Activated CD4-positive, alpha-beta memory T cell treated with anti-CD3 and anti-CD28 coated beads for 36 hours (primary cell): Measurements from ENCODE around the gene SALL3. TPM values are rescaled to one million over a fixed set of nuclear protein-coding genes. Genes with fewer than 3 reads are reported as not detected.

Experiments
- CTCF ChIA-PET: fragments of 350-600 bp; sonication (Branson Sonifier 250); formaldehyde crosslinking; loops from one replicate; lab custom pipeline; 2021; ENCODE audit warnings: antibody characterized with exemption, inconsistent platforms; lab: Charles Lee
- POLR2A ChIA-PET: fragments of 350-600 bp; sonication (Branson Sonifier 250); formaldehyde crosslinking; loops from one replicate; lab custom pipeline; 2021; ENCODE audit warnings: antibody characterized with exemption; lab: Charles Lee
- DNase-seq: peaks from one replicate; pipeline ENCODE4 v3.0.0-alpha.2; 2020
- H3K27ac Mint-ChIP-seq: one replicate; pipeline ENCODE4 v1.8.0; 2021; ENCODE audit warnings: mixed read lengths
- H3K27me3 Mint-ChIP-seq: one replicate; pipeline ENCODE4 v1.8.0; 2021; ENCODE audit warnings: mixed read lengths
- H3K36me3 Mint-ChIP-seq: one replicate; pipeline ENCODE4 v1.8.0; 2021; ENCODE audit warnings: mixed read lengths
- H3K4me1 Mint-ChIP-seq: one replicate; pipeline ENCODE4 v1.8.0; 2021; ENCODE audit warnings: low read depth, mixed read lengths
- H3K4me3 Mint-ChIP-seq: one replicate; pipeline ENCODE4 v1.8.0; 2021; ENCODE audit warnings: mild to moderate bottlenecking, mixed read lengths
- H3K9me3 Mint-ChIP-seq: one replicate; pipeline ENCODE4 v1.8.0; 2021; ENCODE audit warnings: mixed read lengths
- intact Hi-C: fragments of 100-400 bp; cut with micrococcal nuclease; formaldehyde crosslinking; loops from one replicate; pipeline ENCODE4 v1.15.1; 2023
- total RNA-seq, 2 experiments: library from RNA; stranded (reverse); gene quantifications; one replicate each; pipeline ENCODE4 v1.2.3, GENCODE V29; 2021

The SALL3 gene
- total RNA-seq, 2 experiments from 2014 or later, result not detected

- Mint-ChIP-seq H3K4me3 (no peak overlapping the region), H3K4me1 (peaks cover 6% of the 10 kb centered on the region), H3K9me3 (no peaks in the 10 kb centered on the region), H3K36me3 (peaks cover 4% of the 10 kb centered on the region), H3K27ac (no peak overlapping the region), H3K27me3 (peaks cover 60% of the 10 kb centered on the region)
- POLR2A ChIA-PET, result no interaction called here
- intact Hi-C loops, result loop anchor here (5.0 to 10.0 kb wide), 3 partner anchors 109 to 1731 kb away; no protein-coding TSS in a partner anchor
- CTCF ChIA-PET, result interaction anchor here (0.7 to 1.3 kb wide), 3 partner anchors 11 to 113 kb away, joined by 3 read pairs; no protein-coding TSS in a partner anchor
- peak; percentile 35 for DNase-seq
These were observed 6.4 kb downstream of the SALL3 start for GRCh38 chr18:78986018-78986481.

- Mint-ChIP-seq H3K4me3 (no peak overlapping the region), H3K4me1 (no peaks in the 10 kb centered on the region), H3K27me3 (peaks cover 21% of the 10 kb centered on the region), H3K27ac (no peak overlapping the region), H3K9me3 (no peaks in the 10 kb centered on the region), H3K36me3 (no peaks in the 10 kb centered on the region)
- CTCF ChIA-PET, result no interaction called here
- POLR2A ChIA-PET, result no interaction called here
- no peak for DNase-seq
- intact Hi-C loops, result no loop called here
These were observed 11.8 kb downstream of the SALL3 start for GRCh38 chr18:78991446-78991845.

- CTCF ChIA-PET, result no interaction called here
- peaks cover 16% of the 10 kb centered on the region for H3K27me3 Mint-ChIP-seq
These were observed 12.7 kb downstream of the SALL3 start for GRCh38 chr18:78992041-78993011.

GRCh38 chr18:78993014-78993926, 13.7 kb downstream of the SALL3 start:
- intact Hi-C loops, result no loop called here
- no peaks in the 10 kb centered on the region for H3K36me3 Mint-ChIP-seq
- peaks cover 9% of the 10 kb centered on the region for H3K27me3 Mint-ChIP-seq
- no peak overlapping the region for H3K4me3 Mint-ChIP-seq
- H3K4me1 Mint-ChIP-seq, result no peaks in the 10 kb centered on the region
- DNase-seq, result no peak
- no peaks in the 10 kb centered on the region for H3K9me3 Mint-ChIP-seq
- CTCF ChIA-PET, result no interaction called here
- POLR2A ChIA-PET, result no interaction called here
- no peak overlapping the region for H3K27ac Mint-ChIP-seq

More at GRCh38 chr18:78992041-78993011, 12.7 kb downstream of the SALL3 start:
- H3K4me1 Mint-ChIP-seq, result no peaks in the 10 kb centered on the region
- H3K36me3 Mint-ChIP-seq, result no peaks in the 10 kb centered on the region
- intact Hi-C loops, result no loop called here
- H3K9me3 Mint-ChIP-seq, result no peaks in the 10 kb centered on the region
- H3K4me3 Mint-ChIP-seq, result no peak overlapping the region
- no peak for DNase-seq
- H3K27ac Mint-ChIP-seq, result no peak overlapping the region
- POLR2A ChIA-PET, result no interaction called here

GRCh38 chr18:78994000-78994399, 14.4 kb downstream of the SALL3 start:
- ChIA-PET CTCF (no interaction called here), POLR2A (no interaction called here)
- no peaks in the 10 kb centered on the region for H3K4me1 Mint-ChIP-seq
- no peak for DNase-seq
- intact Hi-C loops, result no loop called here
- H3K27ac Mint-ChIP-seq, result no peak overlapping the region
- no peak overlapping the region for H3K4me3 Mint-ChIP-seq
- peaks cover 5% of the 10 kb centered on the region for H3K27me3 Mint-ChIP-seq
- H3K36me3 Mint-ChIP-seq, result no peaks in the 10 kb centered on the region
- no peaks in the 10 kb centered on the region for H3K9me3 Mint-ChIP-seq

GRCh38 chr18:78994531-78994930, 14.9 kb downstream of the SALL3 start:
- CTCF ChIA-PET, result no interaction called here
- peaks cover 8% of the 10 kb centered on the region for H3K27me3 Mint-ChIP-seq
- intact Hi-C loops, result no loop called here
- H3K4me3 Mint-ChIP-seq, result no peak overlapping the region
- no peaks in the 10 kb centered on the region for H3K36me3 Mint-ChIP-seq
- H3K4me1 Mint-ChIP-seq, result no peaks in the 10 kb centered on the region
- no peaks in the 10 kb centered on the region for H3K9me3 Mint-ChIP-seq
- no peak for DNase-seq
- POLR2A ChIA-PET, result no interaction called here
- no peak overlapping the region for H3K27ac Mint-ChIP-seq

GRCh38 chr18:78994977-78995582, 15.5 kb downstream of the SALL3 start:
- ChIA-PET CTCF (no interaction called here), POLR2A (no interaction called here)
- no peaks in the 10 kb centered on the region for H3K4me1 Mint-ChIP-seq
- DNase-seq, result no peak
- intact Hi-C loops, result no loop called here
- H3K36me3 Mint-ChIP-seq, result no peaks in the 10 kb centered on the region
- no peak overlapping the region for H3K27ac Mint-ChIP-seq
- no peak overlapping the region for H3K4me3 Mint-ChIP-seq
- H3K9me3 Mint-ChIP-seq, result no peaks in the 10 kb centered on the region
- peaks cover 8% of the 10 kb centered on the region for H3K27me3 Mint-ChIP-seq

- ChIA-PET CTCF (no interaction called here), POLR2A (no interaction called here)
- Mint-ChIP-seq H3K4me3 (no peak overlapping the region), H3K27ac (no peak overlapping the region), H3K9me3 (no peaks in the 10 kb centered on the region), H3K4me1 (no peaks in the 10 kb centered on the region), H3K36me3 (no peaks in the 10 kb centered on the region), H3K27me3 (peaks cover 3% of the 10 kb centered on the region)
- no peak for DNase-seq
- intact Hi-C loops, result no loop called here
These were observed 16.2 kb downstream of the SALL3 start for GRCh38 chr18:78995740-78996395.

- H3K4me3 Mint-ChIP-seq, result no peak overlapping the region
- DNase-seq, result no peak
- peaks cover 3% of the 10 kb centered on the region for H3K27me3 Mint-ChIP-seq
- ChIA-PET POLR2A (no interaction called here), CTCF (interaction anchor here (1.1 kb wide), 1 partner anchor 14 kb away, joined by 4 read pairs; no protein-coding TSS in a partner anchor)
- no peaks in the 10 kb centered on the region for H3K4me1 Mint-ChIP-seq
- intact Hi-C loops, result no loop called here
- H3K27ac Mint-ChIP-seq, result no peak overlapping the region
- H3K36me3 Mint-ChIP-seq, result no peaks in the 10 kb centered on the region
- H3K9me3 Mint-ChIP-seq, result no peaks in the 10 kb centered on the region
These were observed 17.3 kb downstream of the SALL3 start for GRCh38 chr18:78996741-78997490.

- Mint-ChIP-seq H3K9me3 (no peaks in the 10 kb centered on the region), H3K4me3 (no peak overlapping the region), H3K27me3 (peaks cover 3% of the 10 kb centered on the region), H3K4me1 (no peaks in the 10 kb centered on the region), H3K27ac (no peak overlapping the region), H3K36me3 (no peaks in the 10 kb centered on the region)
- intact Hi-C loops, result no loop called here
- CTCF ChIA-PET, result no interaction called here
- POLR2A ChIA-PET, result no interaction called here
- DNase-seq, result no peak
These were observed 18.9 kb downstream of the SALL3 start for GRCh38 chr18:78998371-78999071.
